Measurements from ENCODE around the gene DRD3.

DRD3 gene

DNA sequence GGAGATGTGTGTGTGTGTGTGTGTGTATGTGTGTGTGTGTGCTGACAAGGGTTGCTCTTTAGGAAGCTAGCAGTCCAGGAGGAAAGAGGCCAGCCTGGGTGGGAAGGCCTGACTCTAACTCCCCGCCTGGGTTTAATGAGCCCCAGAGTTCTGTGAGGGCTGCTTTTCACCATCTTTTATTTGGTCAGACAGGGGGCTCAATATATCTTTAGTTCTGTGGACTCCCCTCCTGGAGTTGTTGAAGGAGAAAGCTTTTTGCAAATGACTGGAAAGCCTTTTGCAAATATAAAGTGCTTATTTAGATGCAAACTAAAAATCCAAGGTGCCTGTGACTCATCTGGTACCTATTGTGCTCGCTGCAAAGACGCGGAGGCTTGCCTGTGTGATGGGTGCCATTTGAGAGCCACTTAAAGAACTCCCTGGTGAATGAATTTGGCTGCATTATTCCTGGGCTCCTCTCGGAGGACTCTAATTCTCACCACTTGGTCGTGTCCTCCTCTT lies 24.5 kb downstream of the DRD3 start:
- H3K27ac ChIP-seq (ENCODE audit: insufficient read depth, low read length, poor library complexity, severe bottlenecking), result no peak overlapping the region
- no peaks in the 10 kb centered on the region for H3K27me3 ChIP-seq (replicated peaks; ENCODE audit: control insufficient read depth, insufficient read depth, low read length, poor library complexity, severe bottlenecking)
- no peak for DNase-seq
- H3K4me3 ChIP-seq (ENCODE audit: insufficient read depth, low read depth, low read length, poor library complexity, severe bottlenecking), result no peak overlapping the region
- H3K36me3 ChIP-seq (ENCODE audit: control insufficient read depth, insufficient read depth, low read length), result no peaks in the 10 kb centered on the region
- H3K9me3 ChIP-seq (ENCODE audit: control insufficient read depth, low read length), result no peaks in the 10 kb centered on the region
- H3K4me1 ChIP-seq (ENCODE audit: control insufficient read depth, insufficient read depth, low read length, poor library complexity, severe bottlenecking), result peaks cover 6% of the 10 kb centered on the region

DNA sequence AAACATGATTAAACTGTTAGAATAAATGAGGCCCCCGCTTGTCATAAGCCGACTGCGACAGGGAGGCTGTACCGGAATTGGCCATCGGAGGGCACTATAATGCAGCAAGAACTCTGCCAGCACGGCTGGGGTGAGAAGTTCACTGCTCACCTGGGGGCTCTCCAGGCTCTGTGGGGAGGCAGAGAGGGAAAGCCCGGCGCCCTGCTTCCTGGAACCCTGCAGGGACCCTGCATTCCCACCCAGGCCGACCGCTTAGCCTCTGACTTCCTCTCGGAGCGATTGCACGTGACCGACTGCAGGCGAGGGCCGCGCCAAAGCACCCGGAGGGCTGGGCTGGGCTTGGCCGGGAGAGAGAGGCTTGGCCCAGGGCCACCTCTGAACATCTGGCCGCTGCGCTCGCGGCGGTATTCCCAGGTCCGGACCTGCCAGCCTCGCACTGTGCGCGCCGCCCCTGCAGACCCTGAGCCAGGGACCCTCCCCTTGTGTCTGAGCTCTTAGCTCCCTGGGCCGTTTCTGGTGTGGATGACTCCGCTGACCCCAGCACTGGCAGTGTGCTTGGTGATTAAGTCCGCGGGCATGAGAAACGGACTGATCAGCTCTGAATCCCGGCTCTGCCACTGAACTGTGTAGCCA lies 26.2 kb downstream of the DRD3 start:
- Histone ChIP-seq H3K9me3 (ENCODE audit: control insufficient read depth, low read length) (no peaks in the 10 kb centered on the region), H3K27me3 (replicated peaks; ENCODE audit: control insufficient read depth, insufficient read depth, low read length, poor library complexity, severe bottlenecking) (no peaks in the 10 kb centered on the region), H3K36me3 (ENCODE audit: control insufficient read depth, insufficient read depth, low read length) (no peaks in the 10 kb centered on the region), H3K4me1 (ENCODE audit: control insufficient read depth, insufficient read depth, low read length, poor library complexity, severe bottlenecking) (peaks cover 6% of the 10 kb centered on the region), H3K27ac (ENCODE audit: insufficient read depth, low read length, poor library complexity, severe bottlenecking) (no peak overlapping the region), H3K4me3 (ENCODE audit: insufficient read depth, low read depth, low read length, poor library complexity, severe bottlenecking) (peak overlapping the region; percentile 51)
- peak; percentile 60 to 69 (median 62) for DNase-seq

DNA sequence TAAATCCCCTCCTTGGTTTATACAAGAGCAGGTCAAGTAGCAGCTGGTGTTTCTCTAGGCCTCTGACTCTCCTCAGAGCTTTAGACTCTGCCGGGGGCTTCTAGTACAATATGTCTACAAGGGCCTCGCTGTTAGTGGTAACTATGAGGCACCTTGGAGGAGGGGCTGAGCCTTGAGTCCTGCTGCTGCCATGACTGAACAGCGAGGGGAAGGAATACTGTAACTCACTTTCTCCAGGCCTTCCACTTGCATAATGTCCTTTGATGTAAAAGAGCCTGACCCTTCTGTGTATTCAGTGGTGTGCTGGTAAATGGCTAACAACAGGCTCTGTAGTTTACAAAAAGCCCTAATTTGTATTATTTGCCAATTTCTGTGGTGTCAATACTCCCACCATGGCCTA lies 27.8 kb downstream of the DRD3 start:
- Histone ChIP-seq H3K9me3 (ENCODE audit: control insufficient read depth, low read length) (no peaks in the 10 kb centered on the region), H3K27me3 (replicated peaks; ENCODE audit: control insufficient read depth, insufficient read depth, low read length, poor library complexity, severe bottlenecking) (no peaks in the 10 kb centered on the region), H3K4me3 (ENCODE audit: insufficient read depth, low read depth, low read length, poor library complexity, severe bottlenecking) (no peak overlapping the region), H3K36me3 (ENCODE audit: control insufficient read depth, insufficient read depth, low read length) (no peaks in the 10 kb centered on the region), H3K4me1 (ENCODE audit: control insufficient read depth, insufficient read depth, low read length, poor library complexity, severe bottlenecking) (peaks cover 6% of the 10 kb centered on the region), H3K27ac (ENCODE audit: insufficient read depth, low read length, poor library complexity, severe bottlenecking) (no peak overlapping the region)
- DNase-seq, result no peak

- Histone ChIP-seq H3K27me3 (replicated peaks; ENCODE audit: control insufficient read depth, insufficient read depth, low read length, poor library complexity, severe bottlenecking) (no peaks in the 10 kb centered on the region), H3K4me1 (ENCODE audit: control insufficient read depth, insufficient read depth, low read length, poor library complexity, severe bottlenecking) (peaks cover under 1% of the 10 kb centered on the region), H3K36me3 (ENCODE audit: control insufficient read depth, insufficient read depth, low read length) (no peaks in the 10 kb centered on the region), H3K4me3 (ENCODE audit: insufficient read depth, low read depth, low read length, poor library complexity, severe bottlenecking) (no peak overlapping the region), H3K9me3 (ENCODE audit: control insufficient read depth, low read length) (no peaks in the 10 kb centered on the region), H3K27ac (ENCODE audit: insufficient read depth, low read length, poor library complexity, severe bottlenecking) (no peak overlapping the region)
- no peak for DNase-seq
Measured at GRCh38 chr3:114147251-114147650, 31.6 kb downstream of the DRD3 start.

DNA sequence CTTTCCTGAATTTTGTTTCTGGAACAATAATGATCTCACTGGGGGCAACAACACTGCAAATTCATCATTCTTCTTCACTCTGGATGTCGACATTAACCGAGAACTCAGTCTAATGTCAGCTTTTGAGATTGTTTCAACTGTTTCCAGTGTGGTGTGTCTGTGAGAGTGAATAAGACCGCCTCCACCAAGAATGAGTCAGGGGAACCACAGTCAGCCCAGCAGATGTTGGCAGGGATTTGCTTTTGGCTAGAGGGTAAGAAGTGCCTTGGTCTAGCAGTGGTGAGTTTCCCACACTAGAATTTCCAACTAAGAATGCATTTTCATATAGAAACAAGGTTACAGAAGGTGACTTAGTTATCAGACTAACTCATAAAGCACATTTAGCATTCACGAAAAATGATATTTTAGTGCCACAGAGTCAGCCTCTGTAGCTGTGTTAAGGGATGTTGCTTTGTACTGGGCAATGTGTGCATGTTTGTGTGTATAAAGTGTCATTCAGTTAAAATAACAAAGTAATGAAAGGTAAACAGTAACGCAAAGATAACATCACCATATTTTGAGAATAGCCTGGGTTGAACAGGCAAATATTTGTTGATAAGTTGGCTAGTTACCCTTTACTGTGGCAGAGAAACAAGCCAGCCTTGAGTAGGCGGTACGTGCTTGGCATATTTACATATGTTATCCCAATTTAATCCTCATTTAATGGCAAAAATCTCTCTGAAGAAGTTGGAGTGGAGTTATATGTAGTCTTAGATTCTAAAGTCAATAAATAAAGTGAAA lies 33.8 kb downstream of the DRD3 start:
- Histone ChIP-seq H3K4me3 (ENCODE audit: insufficient read depth, low read depth, low read length, poor library complexity, severe bottlenecking) (no peak overlapping the region), H3K27me3 (replicated peaks; ENCODE audit: control insufficient read depth, insufficient read depth, low read length, poor library complexity, severe bottlenecking) (no peaks in the 10 kb centered on the region), H3K36me3 (ENCODE audit: control insufficient read depth, insufficient read depth, low read length) (no peaks in the 10 kb centered on the region), H3K4me1 (ENCODE audit: control insufficient read depth, insufficient read depth, low read length, poor library complexity, severe bottlenecking) (no peaks in the 10 kb centered on the region), H3K27ac (ENCODE audit: insufficient read depth, low read length, poor library complexity, severe bottlenecking) (no peak overlapping the region), H3K9me3 (ENCODE audit: control insufficient read depth, low read length) (no peaks in the 10 kb centered on the region)
- DNase-seq, result no peak

- H3K27me3 ChIP-seq (replicated peaks; ENCODE audit: control insufficient read depth, insufficient read depth, low read length, poor library complexity, severe bottlenecking), result no peaks in the 10 kb centered on the region
- no peak overlapping the region for H3K27ac ChIP-seq (ENCODE audit: insufficient read depth, low read length, poor library complexity, severe bottlenecking)
- no peaks in the 10 kb centered on the region for H3K9me3 ChIP-seq (ENCODE audit: control insufficient read depth, low read length)
- no peak overlapping the region for H3K4me3 ChIP-seq (ENCODE audit: insufficient read depth, low read depth, low read length, poor library complexity, severe bottlenecking)
- H3K4me1 ChIP-seq (ENCODE audit: control insufficient read depth, insufficient read depth, low read length, poor library complexity, severe bottlenecking), result no peaks in the 10 kb centered on the region
- H3K36me3 ChIP-seq (ENCODE audit: control insufficient read depth, insufficient read depth, low read length), result no peaks in the 10 kb centered on the region
- DNase-seq, result no peak
Measured at GRCh38 chr3:114143817-114144216, 35.0 kb downstream of the DRD3 start.

DNA sequence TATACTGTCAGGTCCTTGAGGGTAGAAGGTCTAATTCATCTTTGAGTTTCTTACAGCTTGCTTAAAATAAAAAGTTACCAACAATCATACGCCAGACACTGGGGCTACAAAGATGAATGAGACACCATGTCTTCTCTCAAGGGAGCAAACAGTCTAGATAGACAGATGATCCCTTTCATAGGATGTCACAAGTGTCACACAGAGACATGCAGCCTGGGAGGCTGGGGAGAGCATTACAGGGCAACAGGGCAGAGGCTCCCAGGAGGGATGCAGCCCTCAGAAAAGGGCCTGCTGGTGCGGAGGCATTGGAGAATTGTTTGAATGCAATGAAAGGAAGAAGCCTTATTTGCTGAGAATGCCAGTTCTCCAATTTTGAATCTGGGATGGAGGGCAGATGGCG lies 39.0 kb downstream of the DRD3 start:
- no peak overlapping the region for H3K4me3 ChIP-seq (ENCODE audit: insufficient read depth, low read depth, low read length, poor library complexity, severe bottlenecking)

GRCh38 chr3:114133947-114134346 lies 44.9 kb downstream of the DRD3 start:
- H3K27ac ChIP-seq (ENCODE audit: insufficient read depth, low read length, poor library complexity, severe bottlenecking), result no peak overlapping the region
- H3K9me3 ChIP-seq (ENCODE audit: control insufficient read depth, low read length), result no peaks in the 10 kb centered on the region
- no peaks in the 10 kb centered on the region for H3K4me1 ChIP-seq (ENCODE audit: control insufficient read depth, insufficient read depth, low read length, poor library complexity, severe bottlenecking)
- H3K4me3 ChIP-seq (ENCODE audit: insufficient read depth, low read depth, low read length, poor library complexity, severe bottlenecking), result no peak overlapping the region
- no peaks in the 10 kb centered on the region for H3K36me3 ChIP-seq (ENCODE audit: control insufficient read depth, insufficient read depth, low read length)
- no peaks in the 10 kb centered on the region for H3K27me3 ChIP-seq (replicated peaks; ENCODE audit: control insufficient read depth, insufficient read depth, low read length, poor library complexity, severe bottlenecking)
- DNase-seq, result no peak

More for the DNA sequence above, 39.0 kb downstream of the DRD3 start:
- DNase-seq, result no peak
- H3K27ac ChIP-seq (ENCODE audit: insufficient read depth, low read length, poor library complexity, severe bottlenecking), result no peak overlapping the region
- H3K36me3 ChIP-seq (ENCODE audit: control insufficient read depth, insufficient read depth, low read length), result no peaks in the 10 kb centered on the region
- no peaks in the 10 kb centered on the region for H3K9me3 ChIP-seq (ENCODE audit: control insufficient read depth, low read length)
- H3K4me1 ChIP-seq (ENCODE audit: control insufficient read depth, insufficient read depth, low read length, poor library complexity, severe bottlenecking), result no peaks in the 10 kb centered on the region
- H3K27me3 ChIP-seq (replicated peaks; ENCODE audit: control insufficient read depth, insufficient read depth, low read length, poor library complexity, severe bottlenecking), result no peaks in the 10 kb centered on the region

DNA sequence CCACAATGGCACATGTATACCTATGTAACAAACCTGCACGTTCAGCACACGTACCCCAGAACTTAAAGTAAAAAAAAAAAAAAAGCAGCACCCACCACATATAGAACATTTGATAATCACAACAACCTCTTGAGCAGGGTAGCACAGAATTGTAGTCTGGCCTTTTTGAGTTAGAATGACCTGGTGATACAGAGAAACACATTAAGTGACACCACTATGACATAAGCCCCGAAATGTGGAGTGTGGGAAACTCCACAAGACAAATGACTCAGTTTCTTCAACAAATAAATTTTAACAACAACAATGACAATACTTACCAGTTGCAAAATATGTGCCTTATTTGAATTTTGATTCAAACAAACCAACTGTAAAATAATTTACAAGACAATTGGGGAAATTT lies 46.4 kb downstream of the DRD3 start:
- Histone ChIP-seq H3K4me3 (ENCODE audit: insufficient read depth, low read depth, low read length, poor library complexity, severe bottlenecking) (no peak overlapping the region), H3K27me3 (replicated peaks; ENCODE audit: control insufficient read depth, insufficient read depth, low read length, poor library complexity, severe bottlenecking) (no peaks in the 10 kb centered on the region), H3K4me1 (ENCODE audit: control insufficient read depth, insufficient read depth, low read length, poor library complexity, severe bottlenecking) (no peaks in the 10 kb centered on the region), H3K36me3 (ENCODE audit: control insufficient read depth, insufficient read depth, low read length) (no peaks in the 10 kb centered on the region), H3K9me3 (ENCODE audit: control insufficient read depth, low read length) (no peaks in the 10 kb centered on the region), H3K27ac (ENCODE audit: insufficient read depth, low read length, poor library complexity, severe bottlenecking) (no peak overlapping the region)
- DNase-seq, result no peak

DNA sequence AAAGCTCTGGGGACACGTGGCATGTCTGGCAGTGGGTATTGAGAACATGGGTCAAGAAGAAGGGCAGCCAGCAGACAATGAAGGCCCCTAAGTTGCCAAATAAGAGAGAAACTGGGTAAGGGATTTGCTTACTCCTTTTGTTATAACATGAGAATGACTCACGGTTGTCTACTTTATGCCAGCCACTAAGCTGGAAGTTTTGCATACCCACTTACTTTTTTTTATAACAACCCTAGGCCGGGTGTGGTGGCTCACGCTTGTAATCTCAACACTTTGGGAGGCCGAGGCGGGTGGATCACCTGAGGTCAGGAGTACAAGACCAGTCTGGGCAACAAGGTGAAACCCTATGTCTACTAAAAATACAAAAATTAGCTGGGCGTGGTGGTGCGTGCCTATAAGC lies 50.0 kb downstream of the DRD3 start:
- H3K27ac ChIP-seq (ENCODE audit: insufficient read depth, low read length, poor library complexity, severe bottlenecking), result no peak overlapping the region
- H3K9me3 ChIP-seq (ENCODE audit: control insufficient read depth, low read length), result no peaks in the 10 kb centered on the region
- no peaks in the 10 kb centered on the region for H3K27me3 ChIP-seq (replicated peaks; ENCODE audit: control insufficient read depth, insufficient read depth, low read length, poor library complexity, severe bottlenecking)
- H3K4me1 ChIP-seq (ENCODE audit: control insufficient read depth, insufficient read depth, low read length, poor library complexity, severe bottlenecking), result no peaks in the 10 kb centered on the region
- DNase-seq, result no peak
- H3K36me3 ChIP-seq (ENCODE audit: control insufficient read depth, insufficient read depth, low read length), result no peaks in the 10 kb centered on the region
- H3K4me3 ChIP-seq (ENCODE audit: insufficient read depth, low read depth, low read length, poor library complexity, severe bottlenecking), result no peak overlapping the region
